HepG2 (cell line): ENCODE data around the gene TMEM170B.

Experiments used
- CHD2 ChIP-seq: IDR thresholded peaks from 2 replicates; pipeline ENCODE4 v1.6.1; 2011; ENCODE audit warnings: low read depth, low read length, improper control_type of control experiment
- EZH2 ChIP-seq: conservative IDR thresholded peaks from 2 replicates; pipeline ENCODE4 v1.6.1; 2012; ENCODE audit warnings: mild to moderate bottlenecking, low read depth, low read length, moderate library complexity
- POLR2AphosphoS5 ChIP-seq: IDR thresholded peaks from 2 replicates; pipeline ENCODE4 v1.6.1; 2012; ENCODE audit warnings: low read depth, low read length

DNA sequence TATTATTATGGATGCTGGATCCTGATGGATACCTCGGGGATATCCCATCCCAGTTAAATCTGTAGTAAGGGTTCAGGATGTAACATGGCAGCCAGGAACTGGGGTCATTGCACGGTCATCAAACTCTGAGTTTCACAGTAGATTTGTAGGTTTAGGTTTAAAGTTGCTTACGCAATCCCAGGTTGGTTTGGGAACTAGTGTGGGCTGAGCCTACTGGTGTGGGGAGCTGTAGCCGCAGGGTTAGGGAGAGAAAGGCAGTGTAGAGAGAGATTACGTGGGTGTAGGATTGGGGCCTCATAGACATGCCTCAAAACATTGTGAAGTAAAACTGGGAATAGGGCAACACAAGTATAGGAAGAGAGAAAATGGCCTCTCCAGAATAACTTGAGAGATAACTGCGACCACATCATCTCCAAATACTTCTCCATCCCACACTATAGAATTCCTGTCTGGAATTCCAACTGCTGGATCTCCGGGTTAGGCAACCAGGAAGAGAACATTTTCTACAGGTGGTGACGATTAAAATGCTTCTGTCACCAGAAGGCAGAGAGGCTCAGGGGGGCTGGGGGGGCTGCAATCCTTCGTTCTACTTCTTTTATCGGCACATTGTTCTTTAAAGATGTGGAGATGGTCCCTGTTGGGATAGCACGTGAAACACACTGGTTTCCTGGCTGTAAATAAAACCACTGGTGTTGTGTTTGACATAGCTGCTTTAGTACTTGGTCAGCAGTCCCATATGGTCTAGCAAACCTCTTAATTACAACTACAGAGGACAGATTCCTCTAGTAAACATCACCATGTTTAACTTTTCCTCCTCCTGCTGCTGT, 44.9 kb upstream of the TMEM170B start:
- TF ChIP-seq CHD2 (no peak), EZH2 (no peak), POLR2AphosphoS5 (no peak)
